ENCODE data around the gene CT47C1. TPM values are rescaled to one million over a fixed set of nuclear protein-coding genes. Genes with fewer than 3 reads are reported as not detected.

Gene CT47C1
- polyA plus RNA-seq, 2 of the 4 experiments (the other 2 are of a cell fraction) = not detected

Other genes with a start within 250 kb of the CT47C1 start
- 0.11 and 0.13 TPM in 2 replicates for gene ZCCHC12, start 249.2 kb upstream of the CT47C1 start, polyA plus RNA-seq (2011; rRNA removed)
- 0.04 to 0.09 TPM (median 0.05 TPM) in 3 replicates for gene ZCCHC12, start 249.2 kb upstream of the CT47C1 start, polyA plus RNA-seq (2017; fragmentation: RNase III; extraction: RNeasy Plus Mini Kit Qiagen cat#74134 plus additional on column Dnase treatment)
- gene LONRF3, start 98.4 kb upstream of the CT47C1 start, polyA plus RNA-seq (2011; rRNA removed) = 7.7 and 8.1 TPM in 2 replicates
- gene LONRF3, start 98.4 kb upstream of the CT47C1 start, polyA plus RNA-seq (2017; fragmentation: RNase III; extraction: RNeasy Plus Mini Kit Qiagen cat#74134 plus additional on column Dnase treatment) = 2.5 to 3.1 TPM (median 2.7 TPM) in 3 replicates
- 0.01 and 0.03 TPM in 2 replicates for gene KIAA1210, start 54.8 kb downstream of the CT47C1 start, polyA plus RNA-seq (2011; rRNA removed)
- not detected in 3 replicates for gene KIAA1210, start 54.8 kb downstream of the CT47C1 start, polyA plus RNA-seq (2017; fragmentation: RNase III; extraction: RNeasy Plus Mini Kit Qiagen cat#74134 plus additional on column Dnase treatment)
- 118 and 163 TPM in 2 replicates for gene PGRMC1, start 163.3 kb downstream of the CT47C1 start, polyA plus RNA-seq (2011; rRNA removed)
- 140 to 159 TPM (median 151 TPM) in 3 replicates for gene PGRMC1, start 163.3 kb downstream of the CT47C1 start, polyA plus RNA-seq (2017; fragmentation: RNase III; extraction: RNeasy Plus Mini Kit Qiagen cat#74134 plus additional on column Dnase treatment)

All from A549 (cell line).